GM15510 (cell line): ENCODE data around the gene IQCE.

ENCODE experiments used
- POLR2A ChIP-seq: IDR thresholded peaks from 3 replicates; pipeline ENCODE4 v1.6.1; 2011; ENCODE audit warnings: borderline replicate concordance; ENCODE audit not compliant: insufficient read length; ENCODE audit errors: extremely low read depth

The IQCE gene

GRCh38 chr7:2644562-2645273, 85.9 kb downstream of the IQCE start:
- no peak for TF ChIP-seq POLR2A

- no peak for TF ChIP-seq POLR2A
These were observed 86.6 kb downstream of the IQCE start for GRCh38 chr7:2645274-2645868.

GRCh38 chr7:2646336-2646679, 87.5 kb downstream of the IQCE start:
- no peak for TF ChIP-seq POLR2A

- TF ChIP-seq POLR2A = no peak
These were observed 88.1 kb downstream of the IQCE start for GRCh38 chr7:2646680-2647571.

- no peak for TF ChIP-seq POLR2A
These were observed 88.9 kb downstream of the IQCE start for GRCh38 chr7:2647594-2648172.

- TF ChIP-seq POLR2A = no peak
These were observed 90.5 kb downstream of the IQCE start for GRCh38 chr7:2649139-2649838.

- no peak for TF ChIP-seq POLR2A
These were observed 91.2 kb downstream of the IQCE start for GRCh38 chr7:2649991-2650390.

GRCh38 chr7:2650451-2650850, 91.7 kb downstream of the IQCE start:
- no peak for TF ChIP-seq POLR2A

- TF ChIP-seq POLR2A = no peak
These were observed 92.6 kb downstream of the IQCE start for GRCh38 chr7:2651336-2651735.

- TF ChIP-seq POLR2A = no peak
These were observed 93.3 kb downstream of the IQCE start for GRCh38 chr7:2651847-2652735.

- TF ChIP-seq POLR2A = no peak
These were observed 93.9 kb downstream of the IQCE start for GRCh38 chr7:2652736-2653060.

- TF ChIP-seq POLR2A = no peak
These were observed 95.3 kb downstream of the IQCE start for GRCh38 chr7:2654059-2654458.

GRCh38 chr7:2655870-2656614, 97.3 kb downstream of the IQCE start:
- TF ChIP-seq POLR2A = no peak
